ENCODE measurements around the gene GRIK3. TPM values are rescaled to one million over a fixed set of nuclear protein-coding genes. Genes with fewer than 3 reads are reported as not detected.

The GRIK3 gene
- total and polyA plus RNA-seq, 11 donors: 0.06 to 1.6 (median 0.29) TPM

DNA sequence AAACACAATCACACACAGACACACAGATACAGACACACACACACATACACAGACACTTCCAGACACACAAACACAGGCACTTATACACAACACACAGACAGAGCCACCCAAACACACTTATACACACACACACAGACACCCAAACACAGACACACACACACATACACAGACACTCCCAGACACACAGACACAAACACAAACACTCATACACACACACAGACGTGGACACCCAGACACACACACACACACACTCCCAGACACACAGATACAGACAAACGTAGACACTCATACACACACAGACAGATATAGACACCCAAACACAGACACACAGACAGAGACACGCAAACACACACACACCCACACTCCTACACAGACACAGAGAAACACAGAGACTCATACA, 272.1 kb downstream of the GRIK3 start:
- intact Hi-C loops (cut with DNase I): no loop called here
- Histone ChIP-seq H3K4me3 (no peak overlapping the region), H3K27ac (no peak overlapping the region), H3K4me1 (no peaks in the 10 kb centered on the region), H3K27me3 (peaks cover 0 to 7% (median 0%) of the 10 kb centered on the region in 9 donors), H3K36me3 (no peaks in the 10 kb centered on the region), H3K9me3 (peaks cover 0 to 8% (median 0%) of the 10 kb centered on the region in 12 donors)
- DNase-seq (no peak), ATAC-seq (no peak)
- 66 to 82% (median 72%) methylated on average over 3 of the region's 3 CpGs for WGBS, 4 donors
- TF ChIP-seq POLR2A (IDR thresholded peaks at IDR 0.05): no peak
- TF ChIP-seq, protein P1, sequence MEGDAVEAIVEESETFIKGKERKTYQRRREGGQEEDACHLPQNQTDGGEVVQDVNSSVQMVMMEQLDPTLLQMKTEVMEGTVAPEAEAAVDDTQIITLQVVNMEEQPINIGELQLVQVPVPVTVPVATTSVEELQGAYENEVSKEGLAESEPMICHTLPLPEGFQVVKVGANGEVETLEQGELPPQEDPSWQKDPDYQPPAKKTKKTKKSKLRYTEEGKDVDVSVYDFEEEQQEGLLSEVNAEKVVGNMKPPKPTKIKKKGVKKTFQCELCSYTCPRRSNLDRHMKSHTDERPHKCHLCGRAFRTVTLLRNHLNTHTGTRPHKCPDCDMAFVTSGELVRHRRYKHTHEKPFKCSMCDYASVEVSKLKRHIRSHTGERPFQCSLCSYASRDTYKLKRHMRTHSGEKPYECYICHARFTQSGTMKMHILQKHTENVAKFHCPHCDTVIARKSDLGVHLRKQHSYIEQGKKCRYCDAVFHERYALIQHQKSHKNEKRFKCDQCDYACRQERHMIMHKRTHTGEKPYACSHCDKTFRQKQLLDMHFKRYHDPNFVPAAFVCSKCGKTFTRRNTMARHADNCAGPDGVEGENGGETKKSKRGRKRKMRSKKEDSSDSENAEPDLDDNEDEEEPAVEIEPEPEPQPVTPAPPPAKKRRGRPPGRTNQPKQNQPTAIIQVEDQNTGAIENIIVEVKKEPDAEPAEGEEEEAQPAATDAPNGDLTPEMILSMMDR (IDR thresholded peaks at IDR 0.05): no peak

DNA sequence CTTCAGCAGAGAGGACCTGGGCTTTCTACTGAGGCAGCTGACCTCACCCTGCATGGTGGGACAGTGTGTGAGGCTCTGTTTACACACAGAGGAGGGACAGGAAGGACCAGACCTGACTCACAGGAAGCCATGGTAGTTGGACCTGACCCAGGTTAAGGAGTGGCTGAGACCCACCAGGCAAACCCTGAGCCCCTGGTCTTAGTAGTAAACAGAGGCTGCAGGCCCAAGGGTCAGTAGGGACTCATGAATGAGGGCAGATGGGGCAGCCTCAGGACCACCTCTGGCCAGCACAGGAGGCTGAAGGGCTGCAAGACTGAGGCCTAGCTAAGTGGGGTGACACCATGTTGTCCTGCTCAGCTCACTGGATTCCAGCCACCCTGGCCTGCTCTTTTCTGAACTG, 273.2 kb downstream of the GRIK3 start:
- peaks cover 0 to 11% (median 0%) of the 10 kb centered on the region in 9 donors for H3K27me3 ChIP-seq
- no peaks in the 10 kb centered on the region for H3K4me1 ChIP-seq
- no peaks in the 10 kb centered on the region for H3K36me3 ChIP-seq
- H3K27ac ChIP-seq: no peak overlapping the region
- TF ChIP-seq, protein P1 (IDR thresholded peaks at IDR 0.05): no peak
- TF ChIP-seq POLR2A (IDR thresholded peaks at IDR 0.05): no peak
- H3K9me3 ChIP-seq: peaks cover 0 to 8% (median 0%) of the 10 kb centered on the region in 12 donors
- DNase-seq: no peak
- no peak for ATAC-seq
- H3K4me3 ChIP-seq: no peak overlapping the region
- intact Hi-C loops (cut with DNase I): no loop called here

DNA sequence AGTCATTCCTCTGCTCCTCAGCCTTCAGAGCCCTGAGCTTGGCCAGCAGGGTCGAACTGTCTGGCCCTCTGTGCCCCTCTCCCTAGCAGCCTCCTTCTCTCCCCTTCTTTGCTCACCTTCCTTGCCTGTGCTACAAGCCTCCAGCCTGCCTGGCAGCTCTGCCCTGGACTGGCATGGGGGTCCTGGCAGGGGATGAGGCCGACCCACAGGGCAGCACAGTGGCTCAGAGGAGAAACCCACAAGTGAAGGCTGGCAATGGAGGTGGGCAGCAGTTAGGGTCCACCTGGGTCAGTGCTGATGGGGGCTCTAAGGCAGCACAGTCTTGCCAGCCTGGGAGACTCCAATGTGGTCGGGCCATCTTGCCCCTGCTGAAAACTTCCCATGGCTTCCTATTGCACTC, 274.2 kb downstream of the GRIK3 start:
- Histone ChIP-seq H3K4me3 (no peak overlapping the region), H3K27ac (no peak overlapping the region), H3K27me3 (peaks cover 0 to 11% (median 0%) of the 10 kb centered on the region in 9 donors), H3K36me3 (no peaks in the 10 kb centered on the region), H3K4me1 (no peaks in the 10 kb centered on the region), H3K9me3 (peaks cover 0 to 8% (median 0%) of the 10 kb centered on the region in 12 donors)
- DNase-seq (no peak), ATAC-seq (no peak)
- intact Hi-C loops (cut with DNase I): no loop called here
- TF ChIP-seq, protein P1 (IDR thresholded peaks at IDR 0.05): no peak
- TF ChIP-seq POLR2A (IDR thresholded peaks at IDR 0.05): no peak
- WGBS, 4 donors: 35 to 57% (median 55%) methylated on average over 2 to 3 of the region's 3 CpGs

DNA sequence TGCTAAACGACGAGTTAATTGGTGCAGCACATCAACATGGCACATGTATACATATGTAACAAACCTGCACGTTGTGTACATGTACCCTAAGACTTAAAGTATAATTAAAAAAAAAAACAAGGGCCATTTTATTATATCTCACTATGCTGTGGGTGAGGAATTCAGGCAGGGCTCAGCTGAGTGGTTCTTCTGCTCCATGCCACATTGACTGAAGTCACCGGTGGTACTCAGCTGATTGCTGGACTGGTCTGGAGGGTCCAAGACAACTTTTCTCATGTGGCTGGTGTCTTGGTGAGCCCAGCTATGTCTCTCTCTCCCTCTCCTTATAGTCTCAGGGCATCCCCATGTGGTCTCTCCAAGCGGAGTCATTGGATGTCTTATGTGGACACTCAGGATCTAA, 275.0 kb downstream of the GRIK3 start:
- intact Hi-C loops (cut with DNase I): no loop called here
- Histone ChIP-seq H3K4me3 (no peak overlapping the region), H3K9me3 (peaks cover 0 to 8% (median 0%) of the 10 kb centered on the region in 12 donors), H3K27ac (no peak overlapping the region), H3K27me3 (peaks cover 0 to 14% (median 0%) of the 10 kb centered on the region in 9 donors), H3K4me1 (no peaks in the 10 kb centered on the region), H3K36me3 (no peaks in the 10 kb centered on the region)
- DNase-seq: no peak
- no peak for ATAC-seq
- TF ChIP-seq, protein P1 (IDR thresholded peaks at IDR 0.05): no peak
- no peak for TF ChIP-seq POLR2A (IDR thresholded peaks at IDR 0.05)
- WGBS, 4 donors: 89 to 94% (median 91%) methylated on average over 5 of the region's 5 CpGs
